ENCODE results near the gene ELAVL2.
A peak's percentile ranks its signal among the peaks of the same experiment; 100 is the strongest.

The ELAVL2 gene

GRCh38 chr9:23643656-23644258, 182.3 kb downstream of the ELAVL2 start:
- DNase-seq: peak; percentile 1
- Histone ChIP-seq H2BK15ac (ENCODE audit: low read depth, poor library complexity, severe bottlenecking) (no peak overlapping the region), H3K4me1 (ENCODE audit: control insufficient read depth, insufficient read depth, low read depth, low read length) (no peaks in the 10 kb centered on the region), H4K8ac (ENCODE audit: low read length) (no peak overlapping the region), H2BK120ac (ENCODE audit: low read depth, low read length) (no peak overlapping the region), H2AK5ac (ENCODE audit: low read length, severe bottlenecking) (no peak overlapping the region), H4K91ac (ENCODE audit: low read length) (no peak overlapping the region), H2BK5ac (ENCODE audit: low read depth, low read length, poor library complexity, severe bottlenecking) (no peak overlapping the region), H3K23ac (ENCODE audit: low read length in 2 of 2) (no peak overlapping the region), H2AFZ (ENCODE audit: low read depth, low read length) (no peak overlapping the region), H3K27me3 (ENCODE audit: control insufficient read depth in 1 of 2, insufficient read depth in 1 of 2, low read length in 2 of 2) (no peaks in the 10 kb centered on the region), H2BK12ac (ENCODE audit: low read length in 2 of 2) (no peak overlapping the region), H3K4ac (ENCODE audit: low read depth in 1 of 2, low read length in 2 of 2) (no peak overlapping the region), H3K4me3 (ENCODE audit: insufficient read depth in 1 of 2, low read depth in 1 of 2, low read length in 2 of 2) (no peak overlapping the region), H3K79me1 (replicated peaks; ENCODE audit: low read length, poor library complexity, severe bottlenecking) (no peaks in the 10 kb centered on the region), H3K36me3 (ENCODE audit: control insufficient read depth in 1 of 2, insufficient read depth in 2 of 2, low read depth in 1 of 2, low read length in 2 of 2) (no peaks in the 10 kb centered on the region), H3K27ac (ENCODE audit: low read length, poor library complexity, severe bottlenecking) (no peak overlapping the region), H3K14ac (ENCODE audit: low read length in 2 of 2) (no peak overlapping the region), H3K9me3 (ENCODE audit: control insufficient read depth, low read length) (peaks cover 3% of the 10 kb centered on the region), H3K9ac (ENCODE audit: low read length) (no peak overlapping the region), H3K18ac (ENCODE audit: low read depth in 1 of 2, low read length in 2 of 2) (no peak overlapping the region), H3K4me2 (ENCODE audit: low read length, poor library complexity, severe bottlenecking) (no peak overlapping the region)
- WGBS: 92% methylated on average over 1 of the region's 1 CpG
